SK-N-SH (cell line): ENCODE measurements around the gene VCAN. TPM values are rescaled to one million over a fixed set of nuclear protein-coding genes. Genes with fewer than 3 reads are reported as not detected.
A peak's percentile ranks its signal among the peaks of the same experiment; 100 is the strongest.

Experiments used
- CTCF ChIA-PET: fragments of 300-600, 350-600 bp; formaldehyde crosslinking; extraction: SDS; loops from one replicate; lab custom pipeline; 2021; lab: Yijun Ruan, JAX
- POLR2A ChIA-PET: fragments of 350-600 bp; sonication (Branson Sonifier 250); formaldehyde crosslinking; extraction: SDS; loops from one replicate; lab custom pipeline; 2020; ENCODE audit warnings: antibody characterized with exemption, inconsistent platforms; lab: Yijun Ruan, JAX
- DNase-seq: peaks from one replicate; pipeline ENCODE4 v3.0.0; 2012
- H2AFZ ChIP-seq: fragments of 200-600 bp; sonication (generic); 2 replicates; pipeline ENCODE4 v1.8.1; 2016; ENCODE audit warnings: antibody characterized with exemption, mild to moderate bottlenecking, low read depth
- H3F3A ChIP-seq: fragments of 200-600 bp; sonication (generic); replicated peaks from 2 replicates; pipeline ENCODE3; 2016; ENCODE audit warnings: antibody characterized with exemption, mild to moderate bottlenecking; ENCODE audit not compliant: insufficient read depth
- H3K27ac ChIP-seq, 2 experiments: fragments of 200-500 bp in 1 of 2; fragments of 200-600 bp in 1 of 2; sonication (Bioruptor generic) in 1 of 2; sonication (generic), shearing (Covaris generic) in 1 of 2; 2 replicates each; pipeline versions ENCODE4 v1.5.1 to v1.6.1; 2014 to 2016; ENCODE audit warnings: low read depth in 2 of 2, inconsistent platforms in 1 of 2, low read length in 1 of 2, mild to moderate bottlenecking in 1 of 2, mixed read lengths in 1 of 2
- H3K27me3 ChIP-seq: fragments of 200-600 bp; sonication (generic), shearing (Covaris generic); 2 replicates; pipeline ENCODE4 v1.6.1; 2016; ENCODE audit warnings: mixed run types; ENCODE audit not compliant: insufficient read depth
- H3K36me3 ChIP-seq, 2 experiments: fragments of 200-500 bp in 1 of 2; fragments of 200-600 bp in 1 of 2; sonication (Bioruptor generic) in 1 of 2; sonication (generic) in 1 of 2; replicated peaks in 1 of 2; 2 replicates each; pipeline versions ENCODE3 to v1.5.1; 2014 to 2016; ENCODE audit warnings: low read length in 1 of 2, mild to moderate bottlenecking in 1 of 2; ENCODE audit not compliant: insufficient read depth in 2 of 2, control insufficient read depth in 1 of 2
- H3K4me1 ChIP-seq, 2 experiments: fragments of 200-500 bp in 1 of 2; fragments of 200-600 bp in 1 of 2; sonication (Bioruptor generic) in 1 of 2; sonication (generic), shearing (Covaris generic) in 1 of 2; 2 replicates each; pipeline versions ENCODE4 v1.5.1 to v1.6.1; 2014 to 2016; ENCODE audit warnings: low read depth in 1 of 2, low read length in 1 of 2, mixed run types in 1 of 2; ENCODE audit not compliant: insufficient read depth in 2 of 2, control insufficient read depth in 1 of 2
- H3K4me2 ChIP-seq: fragments of 200-600 bp; sonication (generic), shearing (Covaris generic); 2 replicates; pipeline ENCODE4 v1.6.1; 2017; ENCODE audit warnings: mixed run types
- H3K4me3 ChIP-seq, 2 experiments: fragments of 200-500 bp in 1 of 2; fragments of 200-600 bp in 1 of 2; sonication (Bioruptor generic) in 1 of 2; sonication (generic), shearing (Covaris generic) in 1 of 2; 2 replicates each; pipeline versions ENCODE4 v1.5.1 to v1.8.1; 2014 to 2016; ENCODE audit warnings: low read depth in 2 of 2, inconsistent platforms in 1 of 2, low read length in 1 of 2, mild to moderate bottlenecking in 1 of 2, mixed read lengths in 1 of 2, moderate library complexity in 1 of 2
- H3K79me2 ChIP-seq: fragments of 200-600 bp; sonication (generic); 2 replicates; pipeline ENCODE4 v1.8.1; 2017; ENCODE audit warnings: mild to moderate bottlenecking; ENCODE audit not compliant: insufficient read depth
- H3K9ac ChIP-seq: fragments of 200-600 bp; sonication (generic); 2 replicates; pipeline ENCODE4 v1.6.1; 2017; ENCODE audit warnings: mixed run types
- H3K9me2 ChIP-seq: fragments of 200-600 bp; sonication (generic); 2 replicates; pipeline ENCODE4 v1.6.1; 2017; ENCODE audit warnings: mixed run types
- H3K9me3 ChIP-seq: fragments of 200-600 bp; sonication (generic); 2 replicates; pipeline ENCODE4 v1.6.1; 2017; ENCODE audit warnings: mixed run types, mild to moderate bottlenecking, moderate library complexity
- H4K20me1 ChIP-seq: fragments of 200-600 bp; sonication (generic); 2 replicates; pipeline ENCODE4 v1.6.1; 2017; ENCODE audit warnings: mild to moderate bottlenecking, mixed run types; ENCODE audit not compliant: insufficient read depth
- ELF1 ChIP-seq: IDR thresholded peaks from 2 replicates; pipeline ENCODE4 v1.4.0; 2012
- FOXM1 ChIP-seq: IDR thresholded peaks from 2 replicates; pipeline ENCODE4 v1.4.0; 2012; ENCODE audit warnings: low read depth, mild to moderate bottlenecking
- IRF3 ChIP-seq: fragments of 150-350 bp; IDR thresholded peaks from 2 replicates; pipeline ENCODE4 v1.6.1; 2016; ENCODE audit warnings: mild to moderate bottlenecking, low read depth, low read length
- MEF2A ChIP-seq: IDR thresholded peaks from 2 replicates; pipeline ENCODE4 v1.4.0; 2012; ENCODE audit warnings: low read depth, borderline replicate concordance
- MXI1 ChIP-seq: IDR thresholded peaks from 2 replicates; pipeline ENCODE4 v1.6.1; 2012; ENCODE audit warnings: mild to moderate bottlenecking, low read depth, low read length, improper control_type of control experiment
- REST ChIP-seq: IDR thresholded peaks from 2 replicates; pipeline ENCODE4 v1.6.1; 2012; ENCODE audit warnings: mild to moderate bottlenecking, low read depth, low read length, moderate library complexity
- RXRA ChIP-seq: IDR thresholded peaks from 2 replicates; pipeline ENCODE4 v1.4.0; 2012; ENCODE audit warnings: low read depth, mild to moderate bottlenecking, borderline replicate concordance
- TAF1 ChIP-seq: IDR thresholded peaks from 2 replicates; pipeline ENCODE4 v1.6.1; 2012; ENCODE audit warnings: low read depth, mild to moderate bottlenecking, low read length, moderate library complexity, borderline replicate concordance
- TCF12 ChIP-seq: IDR thresholded peaks from 2 replicates; pipeline ENCODE4 v1.4.0; 2012
- YY1 ChIP-seq: IDR thresholded peaks from 2 replicates; pipeline ENCODE4 v1.4.0; 2012; ENCODE audit warnings: low read depth, mild to moderate bottlenecking
- WGBS: methylation state at CpG from one replicate; pipeline ENCODE4 v1.1.6; 2017; ENCODE audit warnings: low lambda C conversion rate; 5-methylcytosine and 5-hydroxymethylcytosine counted together
- polyA plus RNA-seq, 3 experiments: library from polyadenylated mRNA; depleted of rRNA; stranded (reverse); fragments of >200 nt; gene quantifications; 2 replicates each; pipeline ENCODE4 v1.2.3, GENCODE V29; 2012
- TF ChIP-seq, protein P1 (sequence below): IDR thresholded peaks from 2 replicates; pipeline ENCODE4 v1.4.0; 2012; ENCODE audit warnings: low read depth, borderline replicate concordance

Gene VCAN
- polyA plus RNA-seq, 1 of the 3 experiments (the other 2 are of a cell fraction), result 142 TPM

DNA sequence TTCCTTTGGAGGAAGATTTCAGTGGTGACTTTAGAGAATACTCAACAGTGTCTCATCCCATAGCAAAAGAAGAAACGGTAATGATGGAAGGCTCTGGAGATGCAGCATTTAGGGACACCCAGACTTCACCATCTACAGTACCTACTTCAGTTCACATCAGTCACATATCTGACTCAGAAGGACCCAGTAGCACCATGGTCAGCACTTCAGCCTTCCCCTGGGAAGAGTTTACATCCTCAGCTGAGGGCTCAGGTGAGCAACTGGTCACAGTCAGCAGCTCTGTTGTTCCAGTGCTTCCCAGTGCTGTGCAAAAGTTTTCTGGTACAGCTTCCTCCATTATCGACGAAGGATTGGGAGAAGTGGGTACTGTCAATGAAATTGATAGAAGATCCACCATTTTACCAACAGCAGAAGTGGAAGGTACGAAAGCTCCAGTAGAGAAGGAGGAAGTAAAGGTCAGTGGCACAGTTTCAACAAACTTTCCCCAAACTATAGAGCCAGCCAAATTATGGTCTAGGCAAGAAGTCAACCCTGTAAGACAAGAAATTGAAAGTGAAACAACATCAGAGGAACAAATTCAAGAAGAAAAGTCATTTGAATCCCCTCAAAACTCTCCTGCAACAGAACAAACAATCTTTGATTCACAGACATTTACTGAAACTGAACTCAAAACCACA is 67.4 kb downstream of the VCAN start:
- Histone ChIP-seq H3K4me3 (no peak overlapping the region), H3K79me2 (peaks cover 65% of the 10 kb centered on the region), H3K36me3 (peaks cover 43 to 76% of the 10 kb centered on the region in 2 experiments), H3K27ac (no peak overlapping the region), H3K27me3 (no peaks in the 10 kb centered on the region), H3K9me2 (no peaks in the 10 kb centered on the region), H3F3A (peaks cover 18% of the 10 kb centered on the region), H3K4me1 (no peaks in the 10 kb centered on the region; a peak in 1 of 4 replicates), H3K9ac (no peak overlapping the region), H4K20me1 (peaks cover 3% of the 10 kb centered on the region), H3K9me3 (no peaks in the 10 kb centered on the region), H2AFZ (no peak overlapping the region), H3K4me2 (no peak overlapping the region)
- DNase-seq, result no peak
- WGBS, result 91% methylated on average over 4 of the region's 4 CpGs
- TF ChIP-seq ELF1 (no peak), FOXM1 (no peak), MEF2A (no peak), REST (peak; percentile 86)
- TF ChIP-seq, protein P1, sequence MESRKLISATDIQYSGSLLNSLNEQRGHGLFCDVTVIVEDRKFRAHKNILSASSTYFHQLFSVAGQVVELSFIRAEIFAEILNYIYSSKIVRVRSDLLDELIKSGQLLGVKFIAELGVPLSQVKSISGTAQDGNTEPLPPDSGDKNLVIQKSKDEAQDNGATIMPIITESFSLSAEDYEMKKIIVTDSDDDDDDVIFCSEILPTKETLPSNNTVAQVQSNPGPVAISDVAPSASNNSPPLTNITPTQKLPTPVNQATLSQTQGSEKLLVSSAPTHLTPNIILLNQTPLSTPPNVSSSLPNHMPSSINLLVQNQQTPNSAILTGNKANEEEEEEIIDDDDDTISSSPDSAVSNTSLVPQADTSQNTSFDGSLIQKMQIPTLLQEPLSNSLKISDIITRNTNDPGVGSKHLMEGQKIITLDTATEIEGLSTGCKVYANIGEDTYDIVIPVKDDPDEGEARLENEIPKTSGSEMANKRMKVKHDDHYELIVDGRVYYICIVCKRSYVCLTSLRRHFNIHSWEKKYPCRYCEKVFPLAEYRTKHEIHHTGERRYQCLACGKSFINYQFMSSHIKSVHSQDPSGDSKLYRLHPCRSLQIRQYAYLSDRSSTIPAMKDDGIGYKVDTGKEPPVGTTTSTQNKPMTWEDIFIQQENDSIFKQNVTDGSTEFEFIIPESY, result no peak
- CTCF ChIA-PET, result no interaction called here
- POLR2A ChIA-PET, result no interaction called here

DNA sequence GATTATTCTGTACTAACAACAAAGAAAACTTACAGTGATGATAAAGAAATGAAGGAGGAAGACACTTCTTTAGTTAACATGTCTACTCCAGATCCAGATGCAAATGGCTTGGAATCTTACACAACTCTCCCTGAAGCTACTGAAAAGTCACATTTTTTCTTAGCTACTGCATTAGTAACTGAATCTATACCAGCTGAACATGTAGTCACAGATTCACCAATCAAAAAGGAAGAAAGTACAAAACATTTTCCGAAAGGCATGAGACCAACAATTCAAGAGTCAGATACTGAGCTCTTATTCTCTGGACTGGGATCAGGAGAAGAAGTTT is 67.9 kb downstream of the VCAN start:
- Histone ChIP-seq H3K9me2 (no peaks in the 10 kb centered on the region), H3K4me2 (no peak overlapping the region), H3K79me2 (peaks cover 65% of the 10 kb centered on the region), H3F3A (peaks cover 15% of the 10 kb centered on the region), H3K27ac (no peak overlapping the region), H3K9ac (no peak overlapping the region), H3K27me3 (no peaks in the 10 kb centered on the region), H2AFZ (no peak overlapping the region), H3K9me3 (no peaks in the 10 kb centered on the region), H4K20me1 (peaks cover 5% of the 10 kb centered on the region), H3K4me3 (no peak overlapping the region), H3K4me1 (no peaks in the 10 kb centered on the region; a peak in 1 of 4 replicates), H3K36me3 (peaks cover 46 to 79% of the 10 kb centered on the region in 2 experiments)
- ChIA-PET POLR2A (no interaction called here), CTCF (no interaction called here)
- 93% methylated on average over 1 of the region's 1 CpG for WGBS
- DNase-seq, result no peak
- no peak for TF ChIP-seq FOXM1
- TF ChIP-seq TAF1, result no peak
- no peak for TF ChIP-seq RXRA
- TF ChIP-seq, protein P1, result no peak
- TF ChIP-seq YY1, result no peak
- TF ChIP-seq MXI1, result no peak
- no peak for TF ChIP-seq TCF12
- TF ChIP-seq IRF3, result no peak
- TF ChIP-seq REST, result no peak
- TF ChIP-seq MEF2A, result no peak
